HG03460 (cell line): ENCODE data around the gene RABL6.
"Not testable (repeated sequence)": the region's sequence is repeated elsewhere in the genome, so short reads cannot be mapped to it uniquely, and the experiment has no call there.

Experiments
- ATAC-seq: cut with Tn5 transposase; IDR thresholded peaks from one replicate; pipeline ENCODE4 v1.9.1; 2021; ENCODE audit not compliant: unreplicated experiment

The RABL6 gene, protein sequence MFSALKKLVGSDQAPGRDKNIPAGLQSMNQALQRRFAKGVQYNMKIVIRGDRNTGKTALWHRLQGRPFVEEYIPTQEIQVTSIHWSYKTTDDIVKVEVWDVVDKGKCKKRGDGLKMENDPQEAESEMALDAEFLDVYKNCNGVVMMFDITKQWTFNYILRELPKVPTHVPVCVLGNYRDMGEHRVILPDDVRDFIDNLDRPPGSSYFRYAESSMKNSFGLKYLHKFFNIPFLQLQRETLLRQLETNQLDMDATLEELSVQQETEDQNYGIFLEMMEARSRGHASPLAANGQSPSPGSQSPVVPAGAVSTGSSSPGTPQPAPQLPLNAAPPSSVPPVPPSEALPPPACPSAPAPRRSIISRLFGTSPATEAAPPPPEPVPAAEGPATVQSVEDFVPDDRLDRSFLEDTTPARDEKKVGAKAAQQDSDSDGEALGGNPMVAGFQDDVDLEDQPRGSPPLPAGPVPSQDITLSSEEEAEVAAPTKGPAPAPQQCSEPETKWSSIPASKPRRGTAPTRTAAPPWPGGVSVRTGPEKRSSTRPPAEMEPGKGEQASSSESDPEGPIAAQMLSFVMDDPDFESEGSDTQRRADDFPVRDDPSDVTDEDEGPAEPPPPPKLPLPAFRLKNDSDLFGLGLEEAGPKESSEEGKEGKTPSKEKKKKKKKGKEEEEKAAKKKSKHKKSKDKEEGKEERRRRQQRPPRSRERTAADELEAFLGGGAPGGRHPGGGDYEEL

DNA sequence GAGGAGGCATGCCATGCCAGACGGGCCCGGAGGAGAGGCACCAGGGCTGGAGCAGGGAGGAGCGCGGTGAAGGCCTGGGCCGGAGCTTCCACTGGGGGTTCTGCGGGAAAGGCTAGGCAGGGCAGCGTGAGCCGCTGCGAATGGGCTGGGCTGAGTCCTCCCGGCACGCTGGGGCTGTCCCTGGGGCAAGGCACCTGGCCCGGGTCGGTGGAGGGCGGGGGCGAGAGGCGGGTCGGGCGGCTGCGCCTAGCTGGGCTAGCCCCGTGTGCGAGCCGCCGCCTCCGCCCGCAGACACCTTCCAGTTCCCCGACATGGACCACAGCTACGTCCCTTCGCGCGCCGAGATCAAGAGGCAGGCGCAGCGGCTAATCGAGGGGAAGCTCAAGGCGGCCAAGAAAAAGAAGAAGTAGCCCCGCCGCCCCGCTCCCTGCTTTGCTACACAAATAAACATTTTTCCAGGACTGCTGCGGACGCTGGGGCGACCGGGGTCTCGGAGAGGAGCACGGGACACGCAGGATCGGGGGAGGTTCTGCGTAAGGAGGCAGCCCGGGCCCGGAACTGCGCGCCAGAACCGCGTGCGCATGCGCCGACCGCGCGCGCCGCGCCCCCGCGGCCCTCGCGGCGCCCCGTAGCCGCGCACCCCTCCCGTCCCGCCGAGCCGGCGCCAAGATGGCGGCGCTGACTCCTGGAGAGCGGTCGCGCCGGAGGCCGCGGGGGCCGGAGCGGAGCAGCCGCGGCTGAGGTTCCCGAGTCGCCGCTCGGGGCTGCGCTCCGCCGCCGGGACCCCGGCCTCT lies at the start of gene RABL6:
TSS of gene RABL6 (plus strand) at position 668 of the 794 bp plus-strand sequence. CDS start 249 bp downstream, outside the sequence.
- ATAC-seq, result peak; percentile 50

DNA sequence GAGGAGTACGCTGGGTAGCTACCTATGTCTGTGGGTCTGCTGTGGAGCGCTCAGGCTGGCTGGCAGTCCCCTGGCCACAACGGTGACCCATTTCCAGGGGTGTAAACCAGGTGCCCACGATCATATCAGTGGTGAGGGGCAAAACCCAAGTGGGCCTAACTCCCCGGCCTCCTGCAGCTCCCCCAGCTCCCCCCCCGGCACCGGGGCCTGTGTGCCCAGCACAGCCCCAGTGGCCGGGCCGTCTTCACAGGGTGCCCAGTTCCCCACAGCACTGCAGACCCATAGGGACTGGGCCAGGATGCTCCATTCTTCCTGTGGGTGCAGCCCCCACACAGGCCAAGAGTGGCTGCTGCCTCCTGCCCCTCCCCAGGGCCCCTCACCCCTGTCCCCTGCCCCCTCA lies 48.7 kb upstream of the RABL6 start:
- no peak for ATAC-seq

DNA sequence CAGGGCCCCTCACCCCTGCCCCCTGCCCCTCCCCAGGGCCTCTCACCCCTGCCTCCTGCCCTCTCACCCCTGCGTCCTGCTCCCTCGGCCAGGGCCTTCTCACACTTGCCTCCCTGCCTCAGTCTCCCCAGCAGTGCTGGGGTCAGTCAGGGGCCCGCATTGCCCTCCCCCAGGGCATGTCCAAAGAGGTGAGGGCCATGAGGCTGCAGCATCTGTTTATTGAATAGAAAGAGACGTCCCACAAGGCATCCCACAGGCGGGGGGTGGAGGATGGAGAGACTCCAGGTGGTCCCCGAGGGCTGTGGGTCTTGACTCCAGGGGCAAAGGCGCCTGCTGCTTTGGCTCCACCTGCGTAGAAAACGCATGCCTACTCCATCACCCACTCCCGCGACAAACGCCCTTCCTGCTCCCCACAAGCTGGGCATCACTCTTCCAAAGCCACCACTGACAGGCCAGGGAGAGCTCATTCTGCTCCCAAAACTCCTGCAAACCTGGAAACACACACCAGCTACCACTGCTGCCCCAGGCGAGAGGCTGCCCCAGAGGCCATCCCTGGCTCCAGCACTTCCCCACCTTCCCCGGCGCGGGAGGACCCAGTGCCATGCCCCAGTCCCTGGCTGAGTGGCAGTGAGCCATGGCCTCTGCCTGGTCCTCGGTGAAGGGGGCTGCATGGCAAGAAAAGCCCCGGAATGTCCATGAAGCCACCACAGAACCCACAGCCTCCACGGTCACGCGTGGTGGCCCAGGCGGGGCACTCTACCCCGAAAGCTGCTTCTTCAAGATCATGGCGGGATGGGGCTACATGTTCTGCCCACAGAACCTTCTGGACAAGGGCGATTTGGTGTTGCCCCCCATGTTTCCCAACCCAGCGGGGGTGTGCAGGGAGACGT lies 48.1 kb upstream of the RABL6 start:
- ATAC-seq, result no peak

DNA sequence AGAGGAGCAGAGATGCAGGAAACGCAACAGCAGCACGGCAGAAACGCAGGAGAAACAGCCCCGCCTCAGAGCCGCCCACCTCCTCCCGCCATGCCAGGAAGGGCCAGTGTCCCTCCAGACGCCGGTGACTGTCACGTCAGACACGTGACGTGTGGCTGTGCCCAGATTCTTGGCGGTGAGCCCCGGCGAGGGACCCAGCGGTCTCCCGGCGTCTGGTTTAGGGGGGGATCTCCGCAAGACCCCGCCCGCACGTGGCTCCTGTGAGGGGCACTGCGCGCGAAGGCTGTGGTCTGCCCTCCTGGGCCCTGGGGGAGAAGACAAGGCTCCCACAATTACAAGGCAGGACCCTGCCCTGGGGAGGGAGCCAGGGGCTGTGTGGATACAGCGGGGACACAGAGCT lies 47.3 kb upstream of the RABL6 start:
- no peak for ATAC-seq

DNA sequence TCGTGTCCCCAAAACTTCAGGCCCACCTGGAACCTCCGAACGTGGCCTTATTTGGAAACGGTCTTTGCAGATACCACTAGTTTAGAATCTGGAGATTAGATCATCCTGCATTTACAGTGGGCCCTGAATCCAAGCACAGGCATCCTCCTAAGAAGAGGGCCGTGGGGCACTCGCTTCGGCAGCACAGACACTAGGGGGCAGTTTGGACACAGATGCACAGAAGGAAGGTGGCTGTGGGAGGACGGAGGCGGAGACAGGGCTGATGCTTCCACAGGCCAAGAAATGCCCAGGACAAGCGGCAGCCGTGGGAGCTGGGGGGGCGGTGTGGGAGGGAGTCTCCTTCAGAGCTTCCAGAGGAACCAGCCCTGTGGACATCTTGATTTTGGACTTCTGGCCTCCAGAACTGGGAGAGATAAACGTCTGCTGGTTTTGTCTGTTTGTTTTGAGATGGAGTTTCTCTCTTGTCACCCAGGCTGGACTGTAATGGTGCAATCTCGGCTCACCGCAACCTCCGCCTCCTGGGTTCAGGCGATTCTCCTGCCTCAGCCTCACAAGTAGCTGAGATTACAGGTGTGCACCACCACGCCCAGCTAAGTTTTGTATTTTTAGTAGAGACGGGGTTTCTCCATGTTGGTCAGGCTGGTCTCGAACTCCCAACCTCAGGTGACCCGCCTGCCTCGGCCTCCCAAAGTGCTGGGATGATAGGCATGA lies 46.8 kb upstream of the RABL6 start:
- not testable (repeated sequence) for ATAC-seq

DNA sequence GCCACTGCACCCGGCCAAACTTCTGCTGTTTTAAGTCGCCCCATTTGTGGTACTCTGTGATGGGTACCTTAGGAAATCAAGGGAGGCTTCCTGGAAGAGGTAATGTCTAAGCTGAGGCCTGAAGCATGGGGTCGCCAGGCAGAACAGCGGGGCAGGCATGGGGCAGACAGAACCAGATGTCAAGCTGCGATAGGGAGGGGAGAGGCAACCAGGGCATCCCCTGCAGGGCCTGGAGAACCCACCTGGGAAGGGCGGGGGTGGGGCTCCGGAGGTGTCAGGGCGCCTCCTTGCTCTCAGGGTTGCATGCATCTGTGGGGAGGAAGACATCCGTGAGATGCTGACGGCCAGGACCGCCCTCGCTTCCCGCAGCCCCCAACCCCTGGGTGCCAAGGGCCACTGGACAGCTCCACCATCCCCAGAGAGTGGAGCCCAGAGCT lies 46.2 kb upstream of the RABL6 start:
- no peak for ATAC-seq

DNA sequence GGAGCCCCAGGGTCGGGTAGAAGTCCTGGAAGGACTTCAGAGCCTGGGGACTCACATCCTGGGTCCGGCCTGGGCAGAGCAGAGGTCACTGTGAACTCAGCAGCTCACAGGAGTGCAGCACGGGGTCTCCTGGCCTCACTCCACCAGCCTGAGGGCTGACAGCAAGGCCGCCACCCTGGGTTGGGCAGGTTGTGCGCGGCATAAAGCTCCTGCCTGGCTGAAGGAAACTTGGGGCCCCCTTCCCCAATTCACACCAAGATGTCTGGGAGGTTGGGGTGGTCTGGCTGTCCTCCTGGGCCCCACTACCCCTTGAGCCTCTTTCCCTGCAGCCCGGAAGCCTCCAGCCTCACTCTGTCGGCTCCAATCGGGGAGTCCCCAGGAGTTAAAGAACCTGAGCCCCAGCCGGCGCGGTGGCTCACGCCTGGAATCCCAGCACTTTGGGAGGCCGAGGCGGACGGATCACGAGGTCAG lies 45.5 kb upstream of the RABL6 start:
- no peak for ATAC-seq

DNA sequence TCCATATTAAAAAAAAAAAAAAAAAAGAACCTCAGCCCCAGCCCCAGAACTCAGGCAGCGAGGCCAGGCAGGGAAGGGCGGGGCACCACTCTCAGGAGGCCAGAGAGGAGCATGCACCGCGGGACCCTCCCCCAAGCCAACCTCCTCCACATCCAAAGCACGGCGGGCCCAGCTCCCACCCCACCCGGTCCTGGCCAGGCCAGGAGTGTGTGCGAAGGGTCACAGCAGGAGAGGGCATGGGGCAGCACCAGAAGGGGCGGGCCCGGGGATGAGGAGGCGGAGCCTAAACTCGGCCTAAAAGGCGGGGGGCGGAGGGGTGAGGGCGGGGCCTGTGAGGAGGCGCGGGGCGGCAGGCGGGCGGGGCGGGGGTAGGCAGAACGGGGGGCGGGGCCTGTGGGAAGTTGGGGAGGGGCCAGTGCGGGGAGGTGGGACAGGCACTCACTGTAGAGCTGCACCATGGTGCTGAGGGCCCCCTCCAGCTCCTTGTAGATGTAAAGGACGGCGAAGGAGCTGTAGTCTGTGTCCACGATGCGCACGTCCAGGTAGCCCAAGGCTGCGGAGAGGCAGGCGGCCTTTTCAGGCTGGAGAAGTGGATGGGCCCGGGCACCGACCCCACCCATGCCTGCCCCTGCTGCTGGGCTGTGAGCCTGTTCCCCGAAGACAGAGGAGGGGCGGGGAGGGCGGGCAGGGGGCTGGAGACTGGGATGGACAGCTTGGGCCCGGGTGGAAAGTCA lies 44.7 kb upstream of the RABL6 start:
- ATAC-seq, result no peak

DNA sequence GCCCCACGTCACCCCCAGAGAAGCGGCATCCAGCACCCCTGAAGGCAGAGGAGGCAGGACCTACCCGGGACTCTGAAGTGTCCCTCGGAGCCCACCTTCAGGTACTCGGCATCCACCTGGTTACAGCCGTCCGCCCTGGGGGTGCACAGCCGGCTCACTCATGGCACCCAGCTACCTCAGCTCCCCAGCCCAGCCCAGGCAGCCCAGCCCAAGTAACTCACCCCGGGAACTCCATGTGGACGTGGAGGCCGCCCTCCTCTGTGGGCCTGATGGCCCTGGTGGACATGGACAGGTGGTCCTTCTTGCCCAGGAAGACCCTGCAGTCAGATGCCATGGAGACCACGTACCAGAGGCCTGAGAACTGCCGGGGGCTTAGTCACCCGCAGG lies 44.1 kb upstream of the RABL6 start:
- no peak for ATAC-seq

DNA sequence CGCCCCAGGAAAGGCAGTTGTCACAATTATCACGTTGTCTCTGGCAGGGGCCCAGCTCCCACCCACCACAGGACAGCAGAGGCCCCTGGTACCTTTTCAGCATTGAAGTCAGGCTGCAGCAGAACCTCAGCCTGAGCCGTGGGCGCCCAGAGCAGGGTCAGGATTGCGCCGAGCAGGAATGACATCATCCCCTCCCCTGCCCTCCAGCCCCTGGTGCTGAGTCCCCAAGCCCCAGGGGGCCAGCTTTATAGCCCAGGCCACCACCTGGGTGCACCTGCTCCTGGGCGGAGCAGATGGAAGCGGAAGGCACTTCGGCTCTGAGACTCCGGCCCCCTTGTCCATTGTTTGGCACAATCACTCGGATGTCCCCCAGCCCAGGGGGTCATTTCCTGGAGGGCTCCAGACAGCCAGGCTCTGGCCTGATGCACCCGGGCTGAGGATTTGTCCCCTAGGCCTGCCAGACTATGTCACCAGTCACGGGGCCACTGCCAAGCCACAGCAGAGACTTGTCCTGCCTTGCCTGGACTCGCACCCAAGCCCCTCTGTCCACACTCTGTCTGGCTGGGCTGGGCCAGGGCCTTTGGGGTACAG lies 43.4 kb upstream of the RABL6 start, which contains the start of gene LCN15:
TSS of gene LCN15 (minus strand) at position 218 of the 591 bp plus-strand sequence. CDS start at position 188, 30 bp downstream.
- ATAC-seq, result no peak

DNA sequence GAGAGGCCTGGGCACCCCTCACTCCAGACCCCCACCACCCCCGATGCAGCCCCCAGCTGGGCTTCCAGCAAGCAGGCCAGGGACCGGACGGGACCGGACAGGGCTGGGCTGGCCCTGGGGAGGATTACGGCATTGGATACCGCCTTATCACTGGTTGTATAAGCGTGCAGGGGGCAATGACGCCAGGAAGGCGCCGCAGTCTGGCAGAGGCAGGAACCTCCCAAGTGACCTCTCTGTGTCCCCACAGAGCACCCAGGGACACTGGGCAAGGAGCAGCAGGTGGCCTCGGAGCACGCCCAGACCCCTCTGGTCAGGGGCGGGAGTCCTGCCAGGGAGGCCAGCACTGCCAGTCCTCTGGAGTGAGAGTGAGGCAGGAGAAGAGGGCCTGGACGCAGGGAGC lies 42.7 kb upstream of the RABL6 start:
- ATAC-seq, result no peak

DNA sequence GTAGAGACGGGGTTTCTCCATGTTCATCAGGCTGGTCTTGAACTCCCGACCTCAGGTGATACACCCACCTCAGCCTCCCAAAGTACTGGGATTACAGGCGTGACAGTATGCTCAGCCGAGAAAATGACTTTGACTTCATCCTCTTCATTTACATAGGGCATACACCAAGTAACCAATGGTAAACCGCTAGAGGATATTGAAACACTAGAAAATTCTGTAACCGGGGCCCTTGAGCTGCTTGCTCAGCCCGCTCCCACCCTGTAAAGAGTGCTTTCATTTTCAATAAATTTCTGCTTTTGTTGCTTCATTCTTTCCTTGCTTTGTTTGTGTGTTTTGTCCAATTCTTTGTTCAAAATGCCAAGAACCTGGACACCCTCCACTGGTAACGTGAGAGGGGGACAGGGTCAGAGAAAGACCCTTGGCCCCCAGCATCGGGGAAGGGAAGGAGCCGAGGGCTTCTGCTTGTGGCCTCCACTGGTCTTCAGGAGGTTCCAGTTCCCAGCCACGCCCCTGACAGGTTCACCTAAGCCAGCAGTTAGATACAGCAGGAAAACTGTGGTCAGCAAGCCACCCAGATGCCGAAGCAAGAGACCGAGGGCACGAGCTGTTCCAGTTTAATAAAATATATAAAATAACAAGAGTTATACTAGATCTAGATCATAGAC lies 41.9 kb upstream of the RABL6 start:
- peak; percentile 56 for ATAC-seq

DNA sequence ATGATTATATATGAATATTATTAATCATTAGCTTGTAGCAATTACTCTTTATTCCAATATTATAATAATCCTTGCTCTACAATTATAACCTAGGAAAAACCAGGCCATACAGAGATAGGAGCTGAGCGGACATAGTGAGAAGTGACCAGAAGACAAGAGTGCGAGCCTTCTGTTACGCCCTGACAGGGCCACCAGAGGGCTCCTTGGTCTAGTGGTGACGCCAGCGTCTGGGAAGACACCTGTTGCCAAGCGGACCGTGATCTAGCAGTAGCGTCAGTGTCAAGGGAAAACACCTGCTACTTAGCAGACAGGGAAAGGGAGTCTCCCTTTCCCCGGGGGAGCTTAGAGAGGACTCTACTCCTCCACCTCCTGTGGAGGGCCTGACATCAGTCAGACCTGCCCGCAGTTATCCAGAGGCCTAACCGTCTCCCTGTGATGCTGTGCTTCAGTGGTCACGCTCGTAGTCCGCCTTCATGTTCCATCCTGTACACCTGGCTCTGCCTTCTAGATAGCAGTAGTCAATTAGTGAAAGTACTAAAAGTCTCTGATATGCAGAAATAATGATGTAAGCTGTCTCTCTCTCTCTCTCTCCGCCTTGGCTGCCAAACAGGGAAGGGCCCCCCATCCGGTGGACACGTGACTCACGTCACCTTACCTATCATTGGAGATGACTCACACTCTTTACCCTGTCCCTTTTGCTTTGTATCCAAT lies 41.2 kb upstream of the RABL6 start:
- not testable (repeated sequence) for ATAC-seq

DNA sequence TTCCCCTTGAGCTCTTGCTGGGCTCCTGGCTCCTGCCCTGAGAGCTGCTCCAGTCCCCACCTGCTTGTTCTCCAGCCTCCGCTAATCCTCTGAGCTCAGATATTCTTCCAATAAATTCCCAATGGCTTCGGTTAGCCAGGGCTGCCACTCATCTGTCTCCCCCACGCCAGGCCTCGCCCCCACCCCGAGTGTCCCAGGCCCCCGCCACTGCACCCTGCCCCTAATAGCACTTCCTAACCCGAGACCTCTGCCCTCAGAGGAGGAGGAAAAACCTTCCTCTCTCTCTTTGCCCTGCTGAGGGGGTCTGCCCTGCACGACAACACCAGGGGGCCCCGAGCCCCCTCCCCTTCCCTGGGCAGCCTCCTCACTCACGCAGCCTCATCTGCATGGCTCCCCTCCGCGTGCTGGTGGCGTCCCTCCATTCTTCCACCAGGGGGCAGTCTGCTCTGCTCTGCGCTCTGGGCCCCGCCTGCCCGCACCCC lies 38.0 kb upstream of the RABL6 start:
- no peak for ATAC-seq

DNA sequence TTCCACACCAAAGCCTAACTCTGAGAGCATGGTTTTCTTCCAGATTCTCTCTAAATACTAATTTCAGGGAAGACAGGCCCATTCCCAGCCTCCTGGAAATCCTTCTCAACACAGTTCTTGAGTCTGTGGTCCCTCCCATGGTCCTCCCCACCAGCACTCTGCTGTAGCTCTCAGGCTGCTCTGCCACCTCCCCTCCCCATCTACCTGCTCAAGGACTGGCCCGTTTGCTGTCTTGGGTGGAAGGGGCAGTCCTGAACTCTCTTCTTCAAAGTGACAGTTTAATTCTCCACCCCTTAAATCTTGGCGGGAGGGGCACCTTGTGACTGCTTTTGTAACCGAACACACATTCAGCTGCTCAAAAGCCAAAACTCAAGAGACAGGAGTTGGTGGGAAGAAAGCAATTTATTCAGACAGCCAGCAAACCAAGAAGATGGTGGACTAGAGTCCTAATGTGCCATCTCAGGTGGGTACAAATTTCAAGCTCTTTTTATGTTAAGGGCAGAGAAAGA lies 35.8 kb upstream of the RABL6 start:
- ATAC-seq, result no peak

DNA sequence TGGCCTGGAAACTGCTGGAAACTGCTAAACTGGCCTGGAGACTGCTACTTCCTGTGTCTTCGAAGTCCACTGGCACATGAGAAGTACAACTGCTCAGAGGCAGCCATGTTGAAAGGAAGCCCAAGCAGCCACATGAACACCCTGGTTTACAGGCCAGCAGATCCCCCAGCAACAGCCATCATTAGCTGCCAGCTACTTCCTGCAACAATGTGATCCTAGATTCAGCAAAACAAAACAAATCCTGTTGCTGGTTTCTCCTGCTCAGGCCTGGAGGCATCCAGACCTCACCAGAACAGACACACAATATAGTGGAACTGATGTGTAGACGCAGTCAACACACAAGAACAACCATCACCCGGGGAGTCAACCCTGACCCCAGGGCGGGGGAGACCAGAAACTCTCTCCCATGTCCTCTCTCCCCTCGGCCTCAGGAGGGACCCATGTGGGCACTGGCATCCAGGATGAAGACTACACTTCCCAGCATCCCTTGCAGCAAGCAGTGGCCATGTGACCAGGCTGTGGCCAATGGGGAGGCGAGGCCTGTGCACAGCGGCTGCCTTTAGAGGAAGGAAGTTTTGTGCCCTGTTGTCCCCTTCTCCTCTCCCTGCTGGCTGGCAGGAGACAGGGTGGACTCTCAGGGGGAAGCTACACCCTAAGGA lies 34.2 kb upstream of the RABL6 start:
- no peak for ATAC-seq
